Ramos (cell line): ENCODE results near the gene FAT2.

Experiments used
- in situ Hi-C: fragments of 300-500 bp; cut with MboI; formaldehyde crosslinking; loops from one replicate; pipeline ENCODE4 v1.14.3; 2022; ENCODE audit warnings: low sequenced_read_pairs; ENCODE audit not compliant: unreplicated experiment

The FAT2 gene, protein sequence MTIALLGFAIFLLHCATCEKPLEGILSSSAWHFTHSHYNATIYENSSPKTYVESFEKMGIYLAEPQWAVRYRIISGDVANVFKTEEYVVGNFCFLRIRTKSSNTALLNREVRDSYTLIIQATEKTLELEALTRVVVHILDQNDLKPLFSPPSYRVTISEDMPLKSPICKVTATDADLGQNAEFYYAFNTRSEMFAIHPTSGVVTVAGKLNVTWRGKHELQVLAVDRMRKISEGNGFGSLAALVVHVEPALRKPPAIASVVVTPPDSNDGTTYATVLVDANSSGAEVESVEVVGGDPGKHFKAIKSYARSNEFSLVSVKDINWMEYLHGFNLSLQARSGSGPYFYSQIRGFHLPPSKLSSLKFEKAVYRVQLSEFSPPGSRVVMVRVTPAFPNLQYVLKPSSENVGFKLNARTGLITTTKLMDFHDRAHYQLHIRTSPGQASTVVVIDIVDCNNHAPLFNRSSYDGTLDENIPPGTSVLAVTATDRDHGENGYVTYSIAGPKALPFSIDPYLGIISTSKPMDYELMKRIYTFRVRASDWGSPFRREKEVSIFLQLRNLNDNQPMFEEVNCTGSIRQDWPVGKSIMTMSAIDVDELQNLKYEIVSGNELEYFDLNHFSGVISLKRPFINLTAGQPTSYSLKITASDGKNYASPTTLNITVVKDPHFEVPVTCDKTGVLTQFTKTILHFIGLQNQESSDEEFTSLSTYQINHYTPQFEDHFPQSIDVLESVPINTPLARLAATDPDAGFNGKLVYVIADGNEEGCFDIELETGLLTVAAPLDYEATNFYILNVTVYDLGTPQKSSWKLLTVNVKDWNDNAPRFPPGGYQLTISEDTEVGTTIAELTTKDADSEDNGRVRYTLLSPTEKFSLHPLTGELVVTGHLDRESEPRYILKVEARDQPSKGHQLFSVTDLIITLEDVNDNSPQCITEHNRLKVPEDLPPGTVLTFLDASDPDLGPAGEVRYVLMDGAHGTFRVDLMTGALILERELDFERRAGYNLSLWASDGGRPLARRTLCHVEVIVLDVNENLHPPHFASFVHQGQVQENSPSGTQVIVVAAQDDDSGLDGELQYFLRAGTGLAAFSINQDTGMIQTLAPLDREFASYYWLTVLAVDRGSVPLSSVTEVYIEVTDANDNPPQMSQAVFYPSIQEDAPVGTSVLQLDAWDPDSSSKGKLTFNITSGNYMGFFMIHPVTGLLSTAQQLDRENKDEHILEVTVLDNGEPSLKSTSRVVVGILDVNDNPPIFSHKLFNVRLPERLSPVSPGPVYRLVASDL (N-terminal part only)

DNA sequence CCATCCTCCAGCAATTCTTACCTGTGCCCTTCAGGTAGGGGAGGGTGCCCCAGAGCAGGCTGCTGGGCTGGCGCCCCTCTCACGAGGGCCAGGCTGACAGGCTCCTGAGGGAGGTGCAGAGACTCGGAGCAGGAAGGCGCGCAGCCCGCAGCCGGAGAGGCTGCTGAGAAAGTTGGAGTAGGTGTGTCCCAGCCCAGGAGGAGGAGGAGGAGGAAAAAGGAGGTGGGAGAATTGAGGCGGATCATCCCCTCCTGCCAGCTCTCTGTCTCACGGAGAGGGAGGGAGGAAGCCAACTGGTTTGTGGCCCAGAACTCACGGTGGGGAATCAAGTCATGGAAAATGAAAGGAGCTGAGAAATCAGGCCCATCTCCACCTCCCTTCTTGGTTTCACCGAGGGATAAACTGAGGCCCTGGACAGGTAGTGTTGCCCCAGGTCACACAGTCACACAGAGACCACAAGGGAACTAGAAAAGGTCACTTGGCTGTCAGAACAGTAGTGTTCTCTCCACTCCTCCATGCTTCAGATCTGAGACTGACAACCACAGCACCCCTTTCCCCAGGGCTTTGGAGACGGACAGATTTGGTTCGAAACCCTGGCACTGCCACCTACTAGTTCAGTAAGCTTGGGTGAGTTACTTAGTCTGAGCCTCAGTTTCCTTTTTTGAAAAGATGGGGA is at the start of gene FAT2:
Gene FAT2 (minus strand): TSS at position 188 of the 676 bp plus-strand sequence. CDS start 22,400 bp downstream, outside the sequence.
- in situ Hi-C loops = no loop called here

- in situ Hi-C loops = no loop called here
Observed at GRCh38 chr5:151638619-151639018, 47.5 kb upstream of the FAT2 start.

DNA sequence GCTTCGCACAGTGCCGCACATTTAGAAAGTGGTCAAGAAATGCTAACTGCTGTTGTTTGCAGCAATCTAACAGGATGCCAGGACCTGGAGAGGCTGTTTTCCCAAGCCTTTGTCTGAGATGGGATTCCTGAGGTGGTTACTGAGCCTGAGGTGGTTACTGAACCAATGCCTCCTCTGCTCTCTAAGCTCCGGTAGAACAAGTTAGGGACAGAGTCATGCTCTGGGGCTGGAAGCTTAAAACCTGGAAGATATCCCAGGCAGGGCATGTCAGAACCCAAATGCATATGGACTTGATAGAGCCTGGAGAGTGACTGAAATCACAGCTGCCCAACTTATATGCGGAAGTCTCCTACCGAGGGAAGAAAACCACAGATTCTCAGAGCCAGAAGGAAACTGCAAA is 46.5 kb upstream of the FAT2 start:
- in situ Hi-C loops = no loop called here

- in situ Hi-C loops = no loop called here
Observed at GRCh38 chr5:151633892-151634291, 42.8 kb upstream of the FAT2 start.

DNA sequence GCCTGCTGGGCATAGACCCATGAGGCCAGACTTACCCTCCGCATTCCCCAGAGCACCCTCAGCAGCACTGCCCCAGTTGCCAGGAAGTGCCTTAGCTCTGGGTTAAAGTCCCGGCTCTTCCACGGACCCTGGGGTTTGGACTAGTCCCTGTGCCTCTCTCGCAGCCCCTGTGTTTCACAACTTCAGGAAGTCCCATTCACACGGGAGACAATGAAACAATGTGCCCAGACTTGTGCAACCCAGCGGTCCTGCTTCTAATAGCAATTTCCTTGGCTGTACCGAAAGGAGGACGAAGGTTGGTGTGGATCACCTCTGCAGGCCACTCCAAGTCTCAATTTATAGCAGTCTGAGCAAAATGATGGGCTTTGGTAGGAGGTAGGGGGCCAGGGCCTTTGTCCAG is 41.8 kb upstream of the FAT2 start:
- in situ Hi-C loops = no loop called here

GRCh38 chr5:151632524-151632923 is 41.4 kb upstream of the FAT2 start:
- in situ Hi-C loops = no loop called here

DNA sequence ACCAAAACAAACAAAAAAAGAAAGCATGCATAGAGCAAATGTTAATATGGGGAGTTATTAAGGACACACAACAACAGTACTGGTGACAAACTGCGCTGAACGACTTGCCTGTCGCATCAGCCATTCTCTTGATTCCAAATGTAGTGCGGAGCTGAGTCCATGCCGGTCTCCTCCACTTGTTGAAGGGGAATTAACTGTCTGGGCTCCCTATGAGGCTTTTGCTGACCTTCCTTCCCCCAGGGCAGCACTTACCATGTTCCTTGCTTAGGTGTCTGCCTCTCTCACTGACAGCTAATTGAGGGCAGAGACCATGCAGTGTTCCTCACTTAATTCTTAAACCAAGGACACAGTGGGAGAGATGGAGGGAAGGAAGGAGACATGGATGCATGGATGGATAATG is 40.8 kb upstream of the FAT2 start:
- in situ Hi-C loops = no loop called here

DNA sequence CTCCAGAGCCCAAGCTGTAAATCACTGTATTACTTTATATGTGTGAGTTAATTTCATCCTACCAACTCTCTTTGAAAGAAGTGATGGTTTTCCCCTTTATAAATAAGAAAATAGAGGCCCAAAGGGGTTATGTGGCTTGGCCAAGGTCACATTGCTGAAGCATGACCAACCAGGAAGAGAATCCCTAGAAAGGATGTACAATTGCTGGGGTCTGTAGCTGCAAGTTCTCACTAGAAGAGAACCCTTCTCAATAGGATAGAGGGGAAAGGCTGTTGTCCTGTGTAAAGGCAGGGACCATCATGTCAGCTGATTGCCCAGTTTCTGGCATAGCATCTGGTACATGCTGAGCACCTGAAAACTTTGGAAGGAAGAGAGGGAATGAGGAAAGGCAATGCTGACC is 39.0 kb upstream of the FAT2 start:
- in situ Hi-C loops = no loop called here

DNA sequence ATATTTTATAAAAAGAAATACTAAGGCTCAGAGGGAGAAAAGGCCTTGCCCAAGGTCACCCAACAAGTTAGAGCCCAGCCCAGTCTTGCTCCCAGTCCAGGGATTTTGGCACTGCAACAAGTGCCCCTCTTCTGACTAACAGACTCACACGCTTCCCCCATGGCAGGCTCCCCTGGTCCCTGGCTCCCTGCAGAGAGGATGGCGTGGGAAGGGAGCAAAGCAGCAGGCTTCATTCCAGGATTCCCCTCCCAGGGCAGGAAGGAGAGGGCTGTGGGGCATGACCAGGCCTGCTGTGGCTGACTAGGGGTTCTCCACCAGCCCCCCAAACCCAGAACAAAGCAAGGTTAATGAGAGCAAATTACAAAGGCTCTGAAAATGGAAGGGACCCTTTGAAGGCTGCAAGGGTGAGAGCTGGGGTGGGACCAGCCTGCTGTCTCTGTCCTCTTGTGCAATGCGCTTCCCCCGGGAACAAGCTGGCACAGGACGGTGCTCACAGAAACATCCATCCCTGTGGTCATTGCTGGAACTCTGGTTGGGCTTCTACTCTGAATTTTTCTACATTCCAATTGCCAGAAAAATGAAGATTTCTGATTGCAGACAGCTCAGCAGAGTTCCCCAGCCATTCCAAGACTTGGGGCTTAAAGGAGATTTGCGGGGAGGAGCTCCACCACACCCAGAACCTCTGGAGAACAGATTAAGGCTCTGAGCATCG is 37.1 kb upstream of the FAT2 start:
- in situ Hi-C loops = no loop called here

- in situ Hi-C loops = no loop called here
Observed at GRCh38 chr5:151627650-151628049, 36.5 kb upstream of the FAT2 start.

DNA sequence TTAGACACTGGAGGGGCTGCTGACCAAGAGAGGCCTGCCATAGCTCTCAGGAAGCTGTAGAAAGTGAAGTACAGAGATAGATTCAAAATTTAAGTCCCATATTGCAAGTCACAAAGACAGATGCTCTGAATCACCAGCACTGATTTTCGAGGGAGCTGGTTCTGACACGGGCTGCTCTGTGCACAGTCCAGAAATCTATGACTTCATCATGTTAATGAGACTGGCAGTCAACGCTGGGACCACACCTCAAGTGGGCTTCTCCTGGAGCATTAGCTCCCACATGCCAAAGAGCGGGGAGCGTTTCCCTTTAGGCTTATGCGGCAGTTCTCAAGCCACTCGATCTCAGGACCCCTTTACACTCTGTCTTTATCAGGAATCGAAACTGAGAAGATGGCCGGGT is 34.2 kb upstream of the FAT2 start:
- in situ Hi-C loops = no loop called here

- in situ Hi-C loops = no loop called here
Observed at GRCh38 chr5:151624476-151624875, 33.3 kb upstream of the FAT2 start.

DNA sequence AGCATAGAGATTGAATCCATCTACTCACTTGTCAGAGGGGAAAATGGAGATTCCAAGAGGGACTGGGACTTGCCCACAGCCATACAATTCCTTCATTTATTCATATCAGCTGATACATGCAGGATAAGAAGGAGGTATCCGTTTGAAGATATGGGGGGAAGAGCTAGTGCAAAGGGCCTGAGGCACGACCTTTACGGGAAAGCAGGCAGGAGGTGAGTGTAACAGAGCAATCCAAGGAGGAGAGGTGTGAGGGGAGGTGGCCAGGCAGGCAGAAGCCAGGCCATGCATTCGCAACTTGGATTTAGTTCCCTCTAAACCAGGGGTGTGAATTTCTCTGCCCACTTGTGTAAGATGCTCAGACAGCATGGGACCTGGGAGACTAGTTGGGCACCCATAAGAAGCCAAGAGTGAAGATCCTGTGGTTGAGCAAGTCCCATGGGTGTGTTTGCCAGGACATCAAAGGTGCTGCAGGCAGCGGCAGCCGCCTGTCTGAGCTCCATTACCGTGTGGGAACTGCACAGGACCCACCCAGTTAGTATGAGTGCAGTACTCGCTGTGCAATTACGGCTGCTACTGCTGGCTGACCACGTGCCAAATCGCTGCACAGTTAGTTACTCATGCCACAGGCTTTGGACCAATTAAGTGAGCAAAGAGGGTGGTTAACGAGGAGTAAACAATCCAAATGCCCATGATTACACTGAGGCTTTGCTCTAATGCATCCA is 31.4 kb upstream of the FAT2 start:
- in situ Hi-C loops = no loop called here

- in situ Hi-C loops = no loop called here
Observed at GRCh38 chr5:151620461-151620840, 29.3 kb upstream of the FAT2 start.

DNA sequence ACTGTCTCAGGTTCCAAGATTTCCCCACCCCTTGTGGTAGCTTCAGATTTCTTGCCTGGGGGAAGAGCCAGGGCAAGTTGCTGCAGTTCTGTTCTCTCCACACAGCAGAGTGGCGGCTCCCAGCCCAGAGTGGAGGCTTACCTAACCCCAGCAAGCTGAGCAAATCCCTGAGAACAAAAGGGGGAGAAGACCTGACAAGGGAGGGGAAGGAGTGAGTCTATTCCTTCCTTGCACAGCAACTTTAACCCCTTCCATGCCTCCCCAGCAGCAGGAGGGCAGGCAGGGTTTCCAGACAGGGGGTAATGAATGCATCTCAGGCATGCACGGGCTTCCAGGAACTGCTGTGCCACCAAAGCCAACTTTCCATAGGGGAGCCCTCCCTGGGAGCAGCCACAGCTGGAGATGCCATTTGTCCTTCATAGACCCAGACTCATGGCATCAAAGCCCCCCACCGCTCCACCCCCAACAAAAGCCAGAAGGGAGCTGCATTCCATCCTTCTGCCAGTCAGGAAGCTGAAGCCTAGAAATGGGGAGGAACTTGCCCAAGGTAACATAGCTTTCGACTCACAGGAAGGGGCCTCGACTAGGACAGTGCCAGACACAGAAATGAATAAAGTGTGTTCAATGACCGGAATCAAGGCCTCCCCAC is 28.8 kb upstream of the FAT2 start:
- in situ Hi-C loops = no loop called here

GRCh38 chr5:151618907-151619306 is 27.8 kb upstream of the FAT2 start:
- in situ Hi-C loops = no loop called here

- in situ Hi-C loops = no loop called here
Observed at GRCh38 chr5:151617841-151618710, 26.9 kb upstream of the FAT2 start.
